Measurements from ENCODE around the gene KCNIP4. TPM values are rescaled to one million over a fixed set of nuclear protein-coding genes. Genes with fewer than 3 reads are reported as not detected.

Gene KCNIP4
- total and polyA plus RNA-seq, 9 of the 15 experiments (the other 6 are each of a cell fraction or from before 2014, with no cell fraction given) = 0.25 to 0.41 TPM; not detected in 7

- TF ChIP-seq, protein P1, sequence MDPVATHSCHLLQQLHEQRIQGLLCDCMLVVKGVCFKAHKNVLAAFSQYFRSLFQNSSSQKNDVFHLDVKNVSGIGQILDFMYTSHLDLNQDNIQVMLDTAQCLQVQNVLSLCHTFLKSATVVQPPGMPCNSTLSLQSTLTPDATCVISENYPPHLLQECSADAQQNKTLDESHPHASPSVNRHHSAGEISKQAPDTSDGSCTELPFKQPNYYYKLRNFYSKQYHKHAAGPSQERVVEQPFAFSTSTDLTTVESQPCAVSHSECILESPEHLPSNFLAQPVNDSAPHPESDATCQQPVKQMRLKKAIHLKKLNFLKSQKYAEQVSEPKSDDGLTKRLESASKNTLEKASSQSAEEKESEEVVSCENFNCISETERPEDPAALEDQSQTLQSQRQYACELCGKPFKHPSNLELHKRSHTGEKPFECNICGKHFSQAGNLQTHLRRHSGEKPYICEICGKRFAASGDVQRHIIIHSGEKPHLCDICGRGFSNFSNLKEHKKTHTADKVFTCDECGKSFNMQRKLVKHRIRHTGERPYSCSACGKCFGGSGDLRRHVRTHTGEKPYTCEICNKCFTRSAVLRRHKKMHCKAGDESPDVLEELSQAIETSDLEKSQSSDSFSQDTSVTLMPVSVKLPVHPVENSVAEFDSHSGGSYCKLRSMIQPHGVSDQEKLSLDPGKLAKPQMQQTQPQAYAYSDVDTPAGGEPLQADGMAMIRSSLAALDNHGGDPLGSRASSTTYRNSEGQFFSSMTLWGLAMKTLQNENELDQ (CRISPR knock-in tag; IDR thresholded peaks at IDR 0.05; ENCODE audit: borderline replicate concordance) = no peak
- peak; percentile 59; the same call in 1 of the 2 replicates for TF ChIP-seq FOXJ2 (tag; IDR thresholded peaks at IDR 0.05)
- TF ChIP-seq ZNF589 (CRISPR knock-in tag; IDR thresholded peaks at IDR 0.05; ENCODE audit: low read depth) = no peak
- 0 out of 2 replicates have a peak, but pooled peaks have one; percentile 31 for TF ChIP-seq ZNF12 (CRISPR knock-in tag; IDR thresholded peaks at IDR 0.05)
- no peak for TF ChIP-seq ZC3H4 (CRISPR knock-in tag; IDR thresholded peaks at IDR 0.05; ENCODE audit: borderline replicate concordance)
- no peak for TF ChIP-seq ZBTB43 (CRISPR knock-in tag; IDR thresholded peaks at IDR 0.05)
- TF ChIP-seq NR2C2 (CRISPR knock-in tag; IDR thresholded peaks at IDR 0.05) = peak; percentile 67; the same call in 1 of the 2 replicates
- peak; percentile 98 for TF ChIP-seq NR2C2 (tag; IDR thresholded peaks at IDR 0.05)
- no peak for TF ChIP-seq U2AF1 (optimal IDR thresholded peaks at IDR 0.05; ENCODE audit: low read depth, low read length)
- TF ChIP-seq MAX (CRISPR knock-in tag; IDR thresholded peaks at IDR 0.05) = peak; percentile 95
- TF ChIP-seq E2F8 (IDR thresholded peaks at IDR 0.05; ENCODE audit: low read depth, partially characterized antibody) = no peak
- no peak for TF ChIP-seq ZNF280B (CRISPR knock-in tag; IDR thresholded peaks at IDR 0.05)
These were observed 1248.4 kb downstream of the KCNIP4 start, which contains the start of gene PACRGL (continued) for GRCh38 chr4:20700007-20700761.
